ENCODE results near the gene ARHGAP22. TPM values are rescaled to one million over a fixed set of nuclear protein-coding genes. Genes with fewer than 3 reads are reported as not detected.

ARHGAP22 gene
- total RNA-seq, 1 experiment from 2014 or later = 13.5 TPM

DNA sequence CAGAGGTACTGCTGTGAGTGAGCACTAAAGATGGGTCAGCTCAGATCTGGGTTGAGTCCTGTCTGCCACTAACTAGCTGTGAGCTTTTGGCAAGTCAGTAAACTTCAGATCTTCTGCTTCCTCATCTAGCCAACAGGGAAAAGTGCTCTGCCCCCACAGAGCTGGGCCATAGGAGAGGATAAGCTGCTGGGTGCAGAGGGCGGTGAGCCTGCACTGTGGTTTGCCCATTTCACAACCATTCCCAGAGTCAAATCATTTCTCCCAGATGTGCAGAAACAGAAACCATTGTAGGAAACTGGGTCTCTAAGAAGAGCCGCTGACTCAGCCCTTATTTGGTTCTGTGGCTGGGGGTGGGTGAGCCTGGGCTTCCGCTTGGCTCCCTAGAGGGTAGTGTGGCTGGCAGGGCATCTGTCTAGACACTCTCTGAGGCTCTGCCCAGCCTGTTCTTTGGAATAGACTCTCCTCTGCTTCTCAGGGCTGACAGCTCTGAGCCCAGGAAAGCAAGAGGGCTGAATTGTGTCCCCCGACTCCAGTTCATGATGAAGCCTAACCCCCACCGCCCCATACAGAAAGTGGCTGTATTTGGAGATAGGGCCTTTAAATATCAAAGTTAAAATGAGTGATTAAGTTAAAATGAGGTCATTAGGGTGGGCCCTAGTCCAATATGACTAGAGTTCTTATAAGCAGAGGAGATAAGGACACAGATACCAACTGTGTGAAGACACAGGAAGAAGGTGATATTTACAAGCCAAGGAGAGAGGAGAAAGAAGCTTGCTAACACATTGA is 29.5 kb upstream of the ARHGAP22 start:
- Mint-ChIP-seq H3K27me3 (ENCODE audit: insufficient read depth, unreplicated experiment) (peaks cover 6% of the 10 kb centered on the region), H3K4me3 (ENCODE audit: unreplicated experiment) (no peak overlapping the region), H3K9me3 (ENCODE audit: unreplicated experiment) (no peaks in the 10 kb centered on the region), H3K27ac (ENCODE audit: unreplicated experiment) (no peak overlapping the region), H3K4me1 (ENCODE audit: low read depth, unreplicated experiment) (no peaks in the 10 kb centered on the region), H3K36me3 (ENCODE audit: insufficient read depth, unreplicated experiment) (no peaks in the 10 kb centered on the region)
- Histone ChIP-seq H3K9me3 (no peaks in the 10 kb centered on the region), H3K4me3 (ENCODE audit: low read depth, low read length) (no peak overlapping the region), H3K36me3 (ENCODE audit: control insufficient read depth, insufficient read depth, low read length) (no peaks in the 10 kb centered on the region), H3K27me3 (replicated peaks; ENCODE audit: control insufficient read depth, insufficient read depth, low read length) (no peaks in the 10 kb centered on the region), H3K4me1 (no peaks in the 10 kb centered on the region)
- ChIA-PET POLR2A (no interaction called here), CTCF (no interaction called here)
- no peak for DNase-seq
- TF ChIP-seq, protein P1, sequence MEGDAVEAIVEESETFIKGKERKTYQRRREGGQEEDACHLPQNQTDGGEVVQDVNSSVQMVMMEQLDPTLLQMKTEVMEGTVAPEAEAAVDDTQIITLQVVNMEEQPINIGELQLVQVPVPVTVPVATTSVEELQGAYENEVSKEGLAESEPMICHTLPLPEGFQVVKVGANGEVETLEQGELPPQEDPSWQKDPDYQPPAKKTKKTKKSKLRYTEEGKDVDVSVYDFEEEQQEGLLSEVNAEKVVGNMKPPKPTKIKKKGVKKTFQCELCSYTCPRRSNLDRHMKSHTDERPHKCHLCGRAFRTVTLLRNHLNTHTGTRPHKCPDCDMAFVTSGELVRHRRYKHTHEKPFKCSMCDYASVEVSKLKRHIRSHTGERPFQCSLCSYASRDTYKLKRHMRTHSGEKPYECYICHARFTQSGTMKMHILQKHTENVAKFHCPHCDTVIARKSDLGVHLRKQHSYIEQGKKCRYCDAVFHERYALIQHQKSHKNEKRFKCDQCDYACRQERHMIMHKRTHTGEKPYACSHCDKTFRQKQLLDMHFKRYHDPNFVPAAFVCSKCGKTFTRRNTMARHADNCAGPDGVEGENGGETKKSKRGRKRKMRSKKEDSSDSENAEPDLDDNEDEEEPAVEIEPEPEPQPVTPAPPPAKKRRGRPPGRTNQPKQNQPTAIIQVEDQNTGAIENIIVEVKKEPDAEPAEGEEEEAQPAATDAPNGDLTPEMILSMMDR (IDR thresholded peaks at IDR 0.05; ENCODE audit: insufficient read depth in 1 of 2, low read depth in 1 of 2, low read length in 1 of 2, severe bottlenecking in 1 of 2, unreplicated experiment in 1 of 2) = no peak
- BruUV-seq (replicated peaks) = no TSS peak
- intact Hi-C loops (cut with micrococcal nuclease; ENCODE audit: unreplicated experiment) = no loop called here

DNA sequence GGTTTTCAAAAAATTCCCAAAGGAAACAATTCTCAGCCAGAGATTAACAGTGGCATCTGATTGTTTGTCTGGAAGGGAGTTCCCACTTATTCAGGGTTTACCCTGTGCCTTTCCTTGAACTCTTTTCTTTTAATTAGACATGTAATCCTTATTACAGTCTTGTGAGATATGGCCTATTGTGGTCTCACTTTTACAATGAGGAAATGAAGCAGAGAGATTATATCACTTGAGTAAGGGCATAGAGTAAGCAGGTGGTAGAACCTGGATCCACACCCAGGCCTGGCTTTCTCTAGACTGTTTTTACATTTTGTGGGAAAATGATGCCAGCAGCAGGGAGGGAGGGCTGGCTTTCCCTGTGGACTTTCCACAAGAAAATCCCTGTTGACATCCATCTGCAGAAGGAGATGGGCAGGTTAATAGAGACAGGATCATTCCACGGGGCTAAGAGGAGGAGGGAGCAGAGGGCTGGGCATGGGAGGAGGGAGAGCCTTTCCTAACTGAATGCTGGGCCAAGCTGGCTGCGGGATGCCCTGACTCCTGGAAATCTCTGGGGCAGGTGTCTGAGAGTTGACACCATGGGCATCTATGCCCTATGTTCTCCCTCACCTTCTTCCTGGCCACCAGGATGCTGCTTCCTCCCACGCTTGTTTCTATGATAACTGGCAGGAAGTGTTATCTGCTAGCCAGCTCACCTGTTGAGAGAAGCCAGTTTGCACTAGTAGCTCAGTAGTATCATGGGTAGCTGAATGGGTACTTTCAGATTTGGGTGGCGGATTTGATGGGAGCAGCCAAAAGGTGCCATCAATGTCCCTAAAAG is 28.7 kb upstream of the ARHGAP22 start:
- ChIA-PET CTCF (interaction anchor here (1.2 kb wide), 1 partner anchor 23 kb away, joined by 4 read pairs; no protein-coding TSS in a partner anchor), POLR2A (no interaction called here)
- intact Hi-C loops (cut with micrococcal nuclease; ENCODE audit: unreplicated experiment) = no loop called here
- Mint-ChIP-seq H3K36me3 (ENCODE audit: insufficient read depth, unreplicated experiment) (no peaks in the 10 kb centered on the region), H3K27me3 (ENCODE audit: insufficient read depth, unreplicated experiment) (peaks cover 6% of the 10 kb centered on the region), H3K4me1 (ENCODE audit: low read depth, unreplicated experiment) (no peaks in the 10 kb centered on the region), H3K9me3 (ENCODE audit: unreplicated experiment) (no peaks in the 10 kb centered on the region), H3K27ac (ENCODE audit: unreplicated experiment) (no peak overlapping the region), H3K4me3 (ENCODE audit: unreplicated experiment) (no peak overlapping the region)
- no peak for DNase-seq
- Histone ChIP-seq H3K36me3 (ENCODE audit: control insufficient read depth, insufficient read depth, low read length) (no peaks in the 10 kb centered on the region), H3K4me3 (ENCODE audit: low read depth, low read length) (no peak overlapping the region), H3K4me1 (no peaks in the 10 kb centered on the region), H3K9me3 (no peaks in the 10 kb centered on the region), H3K27me3 (replicated peaks; ENCODE audit: control insufficient read depth, insufficient read depth, low read length) (no peaks in the 10 kb centered on the region)
- BruUV-seq (replicated peaks) = no TSS peak
- TF ChIP-seq, protein P1 (IDR thresholded peaks at IDR 0.05; ENCODE audit: insufficient read depth in 1 of 2, low read depth in 1 of 2, low read length in 1 of 2, severe bottlenecking in 1 of 2, unreplicated experiment in 1 of 2) = no peak

DNA sequence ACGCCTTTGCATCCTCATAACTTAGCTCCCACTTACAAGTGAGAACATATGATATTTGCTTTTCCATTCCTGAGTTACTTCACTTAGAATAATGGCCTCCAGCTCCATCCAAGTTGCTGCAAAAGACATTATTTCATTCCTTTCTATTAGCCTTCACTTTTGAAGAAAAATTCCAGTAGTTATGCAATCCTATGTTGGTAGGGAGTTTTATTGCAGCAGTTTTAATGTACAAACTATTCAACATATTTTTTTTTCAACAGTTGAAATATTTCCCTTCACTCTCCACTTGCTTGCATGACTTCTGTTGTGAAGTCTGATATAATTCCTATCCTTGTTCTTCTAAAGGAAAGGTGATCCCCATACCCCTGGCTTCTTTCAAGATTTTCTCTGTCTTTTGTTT is 27.3 kb upstream of the ARHGAP22 start:
- no peaks in the 10 kb centered on the region for H3K4me1 Mint-ChIP-seq (ENCODE audit: low read depth, unreplicated experiment)
- H3K27ac Mint-ChIP-seq (ENCODE audit: unreplicated experiment) = no peak overlapping the region
- BruUV-seq (replicated peaks) = no TSS peak
- DNase-seq = no peak
- H3K4me3 Mint-ChIP-seq (ENCODE audit: unreplicated experiment) = no peak overlapping the region
- Histone ChIP-seq H3K9me3 (no peaks in the 10 kb centered on the region), H3K4me3 (ENCODE audit: low read depth, low read length) (no peak overlapping the region), H3K36me3 (ENCODE audit: control insufficient read depth, insufficient read depth, low read length) (no peaks in the 10 kb centered on the region), H3K27me3 (replicated peaks; ENCODE audit: control insufficient read depth, insufficient read depth, low read length) (no peaks in the 10 kb centered on the region), H3K4me1 (no peaks in the 10 kb centered on the region)
- intact Hi-C loops (cut with micrococcal nuclease; ENCODE audit: unreplicated experiment) = no loop called here
- ChIA-PET POLR2A (no interaction called here), CTCF (interaction anchor here (1.2 kb wide), 1 partner anchor 24 kb away, joined by 4 read pairs; no protein-coding TSS in a partner anchor)
- H3K27me3 Mint-ChIP-seq (ENCODE audit: insufficient read depth, unreplicated experiment) = peaks cover 3% of the 10 kb centered on the region
- no peaks in the 10 kb centered on the region for H3K9me3 Mint-ChIP-seq (ENCODE audit: unreplicated experiment)
- TF ChIP-seq, protein P1 (IDR thresholded peaks at IDR 0.05; ENCODE audit: insufficient read depth in 1 of 2, low read depth in 1 of 2, low read length in 1 of 2, severe bottlenecking in 1 of 2, unreplicated experiment in 1 of 2) = no peak
- no peaks in the 10 kb centered on the region for H3K36me3 Mint-ChIP-seq (ENCODE audit: insufficient read depth, unreplicated experiment)

All from Caco-2 (cell line).